ENCODE results near the gene LRRN2. TPM values are rescaled to one million over a fixed set of nuclear protein-coding genes. Genes with fewer than 3 reads are reported as not detected.
"Not testable (repeated sequence)": the region's sequence is repeated elsewhere in the genome, so short reads cannot be mapped to it uniquely, and the experiment has no call there.

LRRN2 gene
- total RNA-seq, 1 donor from 2014 or later, result not detected

- POLR2A ChIA-PET, result no interaction called here
- DNase-seq (no peak), ATAC-seq (ENCODE audit: low read depth) (no peak)
- TF ChIP-seq CTCF (IDR thresholded peaks at IDR 0.05), result no peak
- H3K36me3 Mint-ChIP-seq (ENCODE audit: low read depth), result no peaks in the 10 kb centered on the region
- no peak overlapping the region for H3K4me3 Mint-ChIP-seq
- H3K9me3 Mint-ChIP-seq, result no peaks in the 10 kb centered on the region
- CTCF ChIA-PET, result no interaction called here
- H3K27me3 Mint-ChIP-seq, result peaks cover 18% of the 10 kb centered on the region
- no peaks in the 10 kb centered on the region for H3K4me1 Mint-ChIP-seq
- intact Hi-C loops (cut with micrococcal nuclease), result no loop called here
- H3K27ac Mint-ChIP-seq, result no peak overlapping the region
Measured at GRCh38 chr1:204630132-204630905, 55.2 kb downstream of the LRRN2 start.

- DNase-seq; intact Hi-C loops (cut with micrococcal nuclease); ATAC-seq (ENCODE audit: low read depth); H3K27ac Mint-ChIP-seq; POLR2A ChIA-PET; H3K4me3 Mint-ChIP-seq; H3K9me3 Mint-ChIP-seq; H3K36me3 Mint-ChIP-seq (ENCODE audit: low read depth); H3K4me1 Mint-ChIP-seq; CTCF ChIA-PET: not testable (repeated sequence)
- H3K27me3 Mint-ChIP-seq, result peaks cover 18% of the 10 kb centered on the region
Measured at GRCh38 chr1:204629459-204629858, 56.1 kb downstream of the LRRN2 start.

GRCh38 chr1:204628868-204629267, 56.7 kb downstream of the LRRN2 start:
- H3K36me3 Mint-ChIP-seq (ENCODE audit: low read depth), result no peaks in the 10 kb centered on the region
- H3K27me3 Mint-ChIP-seq, result peaks cover 18% of the 10 kb centered on the region
- ATAC-seq (ENCODE audit: low read depth) (no peak), DNase-seq (no peak)
- no peaks in the 10 kb centered on the region for H3K9me3 Mint-ChIP-seq
- ChIA-PET CTCF (interaction anchor here (1.5 kb wide), 1 partner anchor 133 kb away, joined by 3 read pairs; no protein-coding TSS in a partner anchor), POLR2A (no interaction called here)
- H3K4me1 Mint-ChIP-seq, result no peaks in the 10 kb centered on the region
- no peak overlapping the region for H3K4me3 Mint-ChIP-seq
- no peak overlapping the region for H3K27ac Mint-ChIP-seq
- intact Hi-C loops (cut with micrococcal nuclease), result no loop called here
- TF ChIP-seq CTCF (IDR thresholded peaks at IDR 0.05), result no peak

- intact Hi-C loops (cut with micrococcal nuclease), result no loop called here
- no peak for DNase-seq
- no peak for ATAC-seq (ENCODE audit: low read depth)
Measured at GRCh38 chr1:204627436-204627835, 58.1 kb downstream of the LRRN2 start.

GRCh38 chr1:204626381-204626780, 59.2 kb downstream of the LRRN2 start:
- no peak for TF ChIP-seq CTCF (IDR thresholded peaks at IDR 0.05)
- DNase-seq (no peak), ATAC-seq (ENCODE audit: low read depth) (no peak)
- CTCF ChIA-PET, result interaction anchor here (1.0 kb wide), 1 partner anchor 61 kb away, joined by 3 read pairs; no protein-coding TSS in a partner anchor
- Mint-ChIP-seq H3K4me3 (no peak overlapping the region), H3K9me3 (no peaks in the 10 kb centered on the region), H3K36me3 (ENCODE audit: low read depth) (peaks cover 3% of the 10 kb centered on the region), H3K27ac (no peak overlapping the region), H3K4me1 (no peaks in the 10 kb centered on the region), H3K27me3 (peaks cover 15% of the 10 kb centered on the region)
- POLR2A ChIA-PET, result no interaction called here
- intact Hi-C loops (cut with micrococcal nuclease), result no loop called here

More at GRCh38 chr1:204627436-204627835, 58.1 kb downstream of the LRRN2 start:
- Mint-ChIP-seq H3K4me1 (no peaks in the 10 kb centered on the region), H3K27ac (no peak overlapping the region), H3K4me3 (no peak overlapping the region), H3K36me3 (ENCODE audit: low read depth) (no peaks in the 10 kb centered on the region), H3K9me3 (no peaks in the 10 kb centered on the region), H3K27me3 (peaks cover 18% of the 10 kb centered on the region)
- CTCF ChIA-PET, result interaction anchor here (1.0 to 1.5 kb wide), 2 partner anchors 62 to 134 kb away, joined by 3 read pairs; no protein-coding TSS in a partner anchor
- POLR2A ChIA-PET, result no interaction called here
- TF ChIP-seq CTCF (IDR thresholded peaks at IDR 0.05), result no peak
